Upper lobe of left lung (tissue), 6 donors: ENCODE measurements around the gene SAMD7. TPM values are rescaled to one million over a fixed set of nuclear protein-coding genes. Genes with fewer than 3 reads are reported as not detected.
A peak's percentile ranks its signal among the peaks of the same experiment; 100 is the strongest.

Source experiments
- ATAC-seq, 2 donors: fragments of 200-7000 bp; cut with Tn5 transposase; one replicate each; pipeline ENCODE4 v1.9.1; 2022; ENCODE audit warnings: mild to moderate bottlenecking in 2 of 2, moderate library complexity in 2 of 2; ENCODE audit not compliant: low FRiP score in 2 of 2
- DNase-seq, 2 donors: peaks; one replicate each; pipeline ENCODE4 v3.0.0-alpha.2; 2019 to 2020
- H3K27ac ChIP-seq, 4 donors: fragments of 200-600 bp; sonication (generic); one replicate each; pipeline ENCODE4 v1.5.1; 2016 to 2019
- H3K27me3 ChIP-seq, 4 donors: fragments of 200-600 bp; sonication (generic); one replicate each; pipeline ENCODE4 v1.5.1; 2017 to 2019
- H3K36me3 ChIP-seq, 4 donors: fragments of 200-600 bp; sonication (generic); one replicate each; pipeline ENCODE4 v1.5.1; 2016 to 2019
- H3K4me1 ChIP-seq, 4 donors: fragments of 200-600 bp; sonication (generic); one replicate each; pipeline ENCODE4 v1.5.1; 2018 to 2019
- H3K4me3 ChIP-seq, 4 donors: fragments of 200-600 bp; sonication (generic); one replicate each; pipeline ENCODE4 v1.5.1; 2017 to 2019; ENCODE audit warnings: mild to moderate bottlenecking in 2 of 4, moderate library complexity in 1 of 4
- H3K9me3 ChIP-seq, 4 donors: fragments of 200-600 bp; sonication (generic); one replicate each; pipeline ENCODE4 v1.5.1; 2018 to 2019
- CTCF ChIP-seq, 6 experiments: fragments of 450-650 bp in 4 of 6; fragments of 200-600 bp in 2 of 6; sonication (generic) in 2 of 6; IDR thresholded peaks; one replicate each; pipeline ENCODE4 v1.5.1; 2016 to 2019; ENCODE audit warnings: antibody characterized with exemption in 6 of 6
- EP300 ChIP-seq, 4 donors: sonication (generic); formaldehyde crosslinking; IDR thresholded peaks; one replicate each; pipeline ENCODE4 v1.5.1; 2017; ENCODE audit warnings: antibody characterized with exemption in 4 of 4, control low read depth in 2 of 4
- POLR2A ChIP-seq, 4 donors: fragments of 450-650 bp; IDR thresholded peaks; one replicate each; pipeline ENCODE4 v1.5.1; 2016 to 2017; ENCODE audit warnings: antibody characterized with exemption in 4 of 4, mild to moderate bottlenecking in 2 of 4
- POLR2AphosphoS5 ChIP-seq, 2 donors: sonication (generic); formaldehyde crosslinking; IDR thresholded peaks; one replicate each; pipeline ENCODE4 v1.5.1; 2017; ENCODE audit warnings: antibody characterized with exemption in 2 of 2
- WGBS, 2 donors: methylation state at CpG; one replicate each; pipeline ENCODE4 v1.1.5; 2017 to 2018; 5-methylcytosine and 5-hydroxymethylcytosine counted together
- total RNA-seq, 6 donors: library from RNA; depleted of rRNA in 4 of 6; stranded (reverse); fragments of >200 nt in 4 of 6; gene quantifications; one replicate each; pipeline versions ENCODE4 v1.1.0 to v1.2.1, GENCODE V29; 2016 to 2021
- donor health status: DM: no; HTN: no; CAD: no; lungs with moderate emphysema.
- donor health status: DM: no; HTN: yes; CAD: no; lungs with severe emphysema.

Gene SAMD7
- total RNA-seq, 6 donors from 2014 or later: not detected

DNA sequence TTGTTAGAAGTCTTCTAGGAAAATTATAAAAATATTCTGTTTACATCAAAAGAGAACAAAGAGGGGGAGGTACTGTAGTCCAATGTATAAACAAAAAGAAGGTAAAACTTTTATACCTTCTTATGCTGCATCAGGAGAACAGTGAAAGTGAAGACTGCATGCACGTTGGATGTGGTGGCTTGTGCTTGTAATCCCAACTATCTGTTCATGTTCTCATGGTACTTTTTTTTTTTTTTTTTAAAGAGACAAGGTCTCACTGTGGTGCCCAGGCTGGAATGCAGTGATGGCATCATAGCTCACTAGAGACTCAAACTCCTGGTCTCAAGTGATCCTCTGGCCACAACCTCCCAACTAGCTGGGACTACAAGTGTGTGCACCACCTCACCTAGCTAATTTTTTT is 59.5 kb downstream of the SAMD7 start:
- H3K27me3 ChIP-seq: no peaks in the 10 kb centered on the region
- peaks cover 0 to 6% (median 0%) of the 10 kb centered on the region in 4 donors for H3K36me3 ChIP-seq
- H3K4me1 ChIP-seq: peaks cover 27 to 42% (median 32%) of the 10 kb centered on the region in 4 donors
- no peak for ATAC-seq
- no peak for TF ChIP-seq CTCF (IDR thresholded peaks at IDR 0.05)
- TF ChIP-seq POLR2A (IDR thresholded peaks at IDR 0.05): no peak
- no peak for TF ChIP-seq EP300 (IDR thresholded peaks at IDR 0.05)
- TF ChIP-seq POLR2AphosphoS5 (IDR thresholded peaks at IDR 0.05): no peak
- WGBS, 2 donors: 41 to 68% methylated on average over 1 of the region's 1 CpG
- no peak for DNase-seq
- no peaks in the 10 kb centered on the region for H3K9me3 ChIP-seq
- no peak overlapping the region for H3K27ac ChIP-seq
- no peak overlapping the region for H3K4me3 ChIP-seq

- no peak overlapping the region for H3K27ac ChIP-seq
- DNase-seq (no peak), ATAC-seq (no peak)
- TF ChIP-seq EP300 (IDR thresholded peaks at IDR 0.05) (no peak), CTCF (IDR thresholded peaks at IDR 0.05) (no peak), POLR2AphosphoS5 (IDR thresholded peaks at IDR 0.05) (no peak), POLR2A (IDR thresholded peaks at IDR 0.05) (no peak)
- H3K27me3 ChIP-seq: no peaks in the 10 kb centered on the region
- H3K36me3 ChIP-seq: peaks cover 0 to 13% (median under 1%) of the 10 kb centered on the region in 4 donors
- H3K9me3 ChIP-seq: no peaks in the 10 kb centered on the region
- peaks cover 22 to 38% (median 32%) of the 10 kb centered on the region in 4 donors for H3K4me1 ChIP-seq
- no peak overlapping the region for H3K4me3 ChIP-seq
- WGBS, 2 donors: 93% methylated on average over 2 of the region's 2 CpGs
Observed at GRCh38 chr3:169971522-169971921, 60.1 kb downstream of the SAMD7 start.

- no peak for DNase-seq
- no peak overlapping the region for H3K4me3 ChIP-seq
- WGBS, 2 donors: 62 to 67% methylated on average over 2 of the region's 2 CpGs
- no peaks in the 10 kb centered on the region for H3K4me1 ChIP-seq
- H3K36me3 ChIP-seq: peaks cover 11 to 99% (median 41%) of the 10 kb centered on the region in 4 donors
- ATAC-seq: no peak
- no peaks in the 10 kb centered on the region for H3K9me3 ChIP-seq
- TF ChIP-seq CTCF (IDR thresholded peaks at IDR 0.05) (no peak), POLR2A (IDR thresholded peaks at IDR 0.05) (no peak), EP300 (IDR thresholded peaks at IDR 0.05) (no peak), POLR2AphosphoS5 (IDR thresholded peaks at IDR 0.05) (no peak)
- H3K27ac ChIP-seq: peak overlapping the region in 1 of 4 donors; percentile 42
- no peaks in the 10 kb centered on the region for H3K27me3 ChIP-seq
Observed at GRCh38 chr3:169980055-169980454, 68.7 kb downstream of the SAMD7 start.

- Histone ChIP-seq H3K9me3 (no peaks in the 10 kb centered on the region), H3K27me3 (no peaks in the 10 kb centered on the region), H3K27ac (no peak overlapping the region), H3K4me3 (no peak overlapping the region), H3K4me1 (no peaks in the 10 kb centered on the region), H3K36me3 (peaks cover 12 to 100% (median 50%) of the 10 kb centered on the region in 4 donors)
- TF ChIP-seq EP300 (IDR thresholded peaks at IDR 0.05) (no peak), POLR2AphosphoS5 (IDR thresholded peaks at IDR 0.05) (no peak), POLR2A (IDR thresholded peaks at IDR 0.05) (no peak), CTCF (IDR thresholded peaks at IDR 0.05) (no peak)
- DNase-seq (no peak), ATAC-seq (no peak)
- WGBS, 2 donors: 50 to 54% methylated on average over 3 of the region's 3 CpGs
Observed at GRCh38 chr3:169984292-169984691, 72.9 kb downstream of the SAMD7 start.

Other genes with a start within 250 kb of the SAMD7 start
- gene MECOM, start 247.9 kb upstream of the SAMD7 start, total RNA-seq: 100 to 1,000 TPM in 1 of 6 donors, 10 to 100 TPM in 5; 36.5 to 150 (median 82.3) TPM
- 10 to 100 TPM in 5 of 6 donors, not detected in 1; 16.6 to 96.4 (median 41.9) TPM for gene TERC, start 146.5 kb upstream of the SAMD7 start, total RNA-seq
- 1 to 10 TPM in 4 of 6 donors, under 1 TPM in 2; 0.55 to 6.3 (median 1.7) TPM for gene ACTRT3, start 142.0 kb upstream of the SAMD7 start, total RNA-seq
- 10 to 100 TPM in 3 of 6 donors, 1 to 10 TPM in 3; 2.3 to 22.5 (median 10.9) TPM for gene MYNN, start 138.2 kb upstream of the SAMD7 start, total RNA-seq
- gene LRRIQ4, start 98.7 kb upstream of the SAMD7 start, total RNA-seq: under 1 TPM in 2 of 6 donors, not detected in 4; 0.22 to 0.24 TPM
- 10 to 100 TPM in 1 of 6 donors, 1 to 10 TPM in 4, under 1 TPM in 1; 0.78 to 12.9 (median 3.9) TPM for gene LRRC34, start 98.7 kb upstream of the SAMD7 start, total RNA-seq
- 1 to 10 TPM in 4 of 6 donors, under 1 TPM in 2; 0.34 to 5.6 (median 1.3) TPM for gene LRRC31, start 41.6 kb upstream of the SAMD7 start, total RNA-seq
- 100 to 1,000 TPM in 2 of 6 donors, 10 to 100 TPM in 4; 30.0 to 129 (median 72.9) TPM for gene SEC62, start 55.2 kb downstream of the SAMD7 start, total RNA-seq
- 10 to 100 TPM; 11.5 to 49.7 (median 34.1) TPM for gene GPR160, start 126.4 kb downstream of the SAMD7 start, total RNA-seq